Iris pigment epithelial cell (primary cell): ENCODE results near the gene METTL25B.
"Not testable (repeated sequence)": the region's sequence is repeated elsewhere in the genome, so short reads cannot be mapped to it uniquely, and the experiment has no call there.

Experiments
- DNase-seq: peaks from one replicate; pipeline ENCODE4 v3.0.0-alpha.2; 2011; ENCODE audit warnings: low read depth

The METTL25B gene

GRCh38 chr1:156748670-156749418, 20.6 kb downstream of the METTL25B start:
- peak; percentile 70 for DNase-seq

GRCh38 chr1:156749419-156750118, 21.3 kb downstream of the METTL25B start:
- DNase-seq, result no peak

GRCh38 chr1:156750191-156750672, 22.0 kb downstream of the METTL25B start:
- DNase-seq, result no peak

GRCh38 chr1:156750711-156751450, 22.6 kb downstream of the METTL25B start:
- DNase-seq, result peak; percentile 38

GRCh38 chr1:156751451-156751756, 23.1 kb downstream of the METTL25B start, which contains the start of gene HDGF:
HDGF (minus strand) TSS chr1:156751675; CDS start chr1:156751429, 246 bp downstream.
- DNase-seq, result no peak

GRCh38 chr1:156751757-156752481, 23.6 kb downstream of the METTL25B start:
- peak; percentile 97 for DNase-seq

- peak; percentile 70 for DNase-seq
These were observed 24.7 kb downstream of the METTL25B start for GRCh38 chr1:156752843-156753482.

GRCh38 chr1:156754219-156754618, 25.9 kb downstream of the METTL25B start:
- DNase-seq, result no peak

- no peak for DNase-seq
These were observed 27.3 kb downstream of the METTL25B start for GRCh38 chr1:156755527-156755950.

GRCh38 chr1:156756355-156756754, 28.1 kb downstream of the METTL25B start:
- no peak for DNase-seq

GRCh38 chr1:156757572-156758253, 29.4 kb downstream of the METTL25B start:
- DNase-seq, result not testable (repeated sequence)

- DNase-seq, result no peak
These were observed 32.0 kb downstream of the METTL25B start for GRCh38 chr1:156760092-156760795.

- no peak for DNase-seq
These were observed 32.5 kb downstream of the METTL25B start for GRCh38 chr1:156760796-156761104.

- not testable (repeated sequence) for DNase-seq
These were observed 36.9 kb downstream of the METTL25B start for GRCh38 chr1:156765136-156765535.

- no peak for DNase-seq
These were observed 37.4 kb downstream of the METTL25B start for GRCh38 chr1:156765666-156766065.

GRCh38 chr1:156766298-156767100, 38.2 kb downstream of the METTL25B start:
- DNase-seq, result peak; percentile 20

- peak; percentile 100 for DNase-seq
These were observed 39.0 kb downstream of the METTL25B start, which contains the start of gene PRCC for GRCh38 chr1:156767101-156767878. PRCC (plus strand) TSS chr1:156767535; CDS start chr1:156767772, 237 bp downstream.

- DNase-seq, result peak; percentile 45
These were observed 39.8 kb downstream of the METTL25B start for GRCh38 chr1:156767879-156768604.
